Measurements from ENCODE around the gene UBIAD1.
A peak's percentile ranks its signal among the peaks of the same experiment; 100 is the strongest.

UBIAD1 gene

GRCh38 chr1:11320153-11320936 is 47.3 kb downstream of the UBIAD1 start:
- no peaks in the 10 kb centered on the region for H3K36me3 ChIP-seq (ENCODE audit: control insufficient read depth in 4 of 4, insufficient read depth in 4 of 4, low read length in 3 of 4)
- ChIA-PET CTCF (interaction anchor here (0.9 to 2.3 kb wide), 8 partner anchors 11 to 329 kb away, joined by 3 to 8 read pairs (median 4); no protein-coding TSS in a partner anchor), POLR2A (no interaction called here)
- no peak overlapping the region for H3K4me3 ChIP-seq (ENCODE audit: control insufficient read depth in 1 of 7, extremely low read depth in 1 of 7, insufficient read depth in 4 of 7, low read depth in 2 of 7, low read length in 6 of 7)
- WGBS (ENCODE audit: insufficient coverage) = 33% methylated on average over 11 of the region's 15 CpGs
- H3K27me3 ChIP-seq (replicated peaks in 2 of 5; ENCODE audit: control insufficient read depth in 4 of 5, insufficient read depth in 5 of 5, low read length in 4 of 5) = peaks cover 0 to 3% (median 0%) of the 10 kb centered on the region in 5 experiments
- no peak overlapping the region for H3K27ac ChIP-seq (ENCODE audit: insufficient read depth in 1 of 2, low read depth in 1 of 2, low read length in 2 of 2, poor library complexity in 1 of 2, severe bottlenecking in 2 of 2)
- H3K4me1 ChIP-seq (ENCODE audit: control extremely low read depth in 1 of 4, control insufficient read depth in 4 of 4, insufficient read depth in 4 of 4, low read length in 3 of 4) = no peaks in the 10 kb centered on the region
- DNase-seq = peak; percentile 29 to 51 (median 40)
- no peaks in the 10 kb centered on the region for H3K9me3 ChIP-seq (ENCODE audit: control extremely low read depth in 1 of 5, control insufficient read depth in 4 of 5, insufficient read depth in 2 of 5, low read depth in 1 of 5, low read length in 4 of 5)

GRCh38 chr1:11321656-11322491 is 48.9 kb downstream of the UBIAD1 start:
- Histone ChIP-seq H3K36me3 (ENCODE audit: control insufficient read depth in 4 of 4, insufficient read depth in 4 of 4, low read length in 3 of 4) (no peaks in the 10 kb centered on the region), H3K4me1 (ENCODE audit: control extremely low read depth in 1 of 4, control insufficient read depth in 4 of 4, insufficient read depth in 4 of 4, low read length in 3 of 4) (no peaks in the 10 kb centered on the region), H3K27ac (ENCODE audit: insufficient read depth in 1 of 2, low read depth in 1 of 2, low read length in 2 of 2, poor library complexity in 1 of 2, severe bottlenecking in 2 of 2) (no peak overlapping the region), H3K4me3 (ENCODE audit: control insufficient read depth in 1 of 7, extremely low read depth in 1 of 7, insufficient read depth in 4 of 7, low read depth in 2 of 7, low read length in 6 of 7) (no peak overlapping the region), H3K27me3 (replicated peaks in 2 of 5; ENCODE audit: control insufficient read depth in 4 of 5, insufficient read depth in 5 of 5, low read length in 4 of 5) (peaks cover 0 to 3% (median 0%) of the 10 kb centered on the region in 5 experiments), H3K9me3 (ENCODE audit: control extremely low read depth in 1 of 5, control insufficient read depth in 4 of 5, insufficient read depth in 2 of 5, low read depth in 1 of 5, low read length in 4 of 5) (no peaks in the 10 kb centered on the region)
- no peak for DNase-seq
- CTCF ChIA-PET = interaction anchor here (0.9 to 2.3 kb wide), 5 partner anchors 10 to 323 kb away, joined by 3 to 8 read pairs (median 4); no protein-coding TSS in a partner anchor
- WGBS (ENCODE audit: insufficient coverage) = 80% methylated on average over 8 of the region's 10 CpGs
- POLR2A ChIA-PET = no interaction called here

GRCh38 chr1:11324567-11325165 is 51.7 kb downstream of the UBIAD1 start:
- Histone ChIP-seq H3K27ac (ENCODE audit: insufficient read depth in 1 of 2, low read depth in 1 of 2, low read length in 2 of 2, poor library complexity in 1 of 2, severe bottlenecking in 2 of 2) (no peak overlapping the region), H3K36me3 (ENCODE audit: control insufficient read depth in 4 of 4, insufficient read depth in 4 of 4, low read length in 3 of 4) (no peaks in the 10 kb centered on the region), H3K4me3 (ENCODE audit: control insufficient read depth in 1 of 7, extremely low read depth in 1 of 7, insufficient read depth in 4 of 7, low read depth in 2 of 7, low read length in 6 of 7) (no peak overlapping the region), H3K9me3 (ENCODE audit: control extremely low read depth in 1 of 5, control insufficient read depth in 4 of 5, insufficient read depth in 2 of 5, low read depth in 1 of 5, low read length in 4 of 5) (no peaks in the 10 kb centered on the region), H3K4me1 (ENCODE audit: control extremely low read depth in 1 of 4, control insufficient read depth in 4 of 4, insufficient read depth in 4 of 4, low read length in 3 of 4) (no peaks in the 10 kb centered on the region), H3K27me3 (replicated peaks in 2 of 5; ENCODE audit: control insufficient read depth in 4 of 5, insufficient read depth in 5 of 5, low read length in 4 of 5) (peaks cover 0 to 2% (median 0%) of the 10 kb centered on the region in 5 experiments)
- ChIA-PET POLR2A (no interaction called here), CTCF (no interaction called here)
- DNase-seq = no peak
- WGBS (ENCODE audit: insufficient coverage) = 85% methylated on average over 11 of the region's 17 CpGs

GRCh38 chr1:11326070-11326469 is 53.1 kb downstream of the UBIAD1 start:
- Histone ChIP-seq H3K4me3 (ENCODE audit: control insufficient read depth in 1 of 7, extremely low read depth in 1 of 7, insufficient read depth in 4 of 7, low read depth in 2 of 7, low read length in 6 of 7) (no peak overlapping the region), H3K4me1 (ENCODE audit: control extremely low read depth in 1 of 4, control insufficient read depth in 4 of 4, insufficient read depth in 4 of 4, low read length in 3 of 4) (no peaks in the 10 kb centered on the region), H3K9me3 (ENCODE audit: control extremely low read depth in 1 of 5, control insufficient read depth in 4 of 5, insufficient read depth in 2 of 5, low read depth in 1 of 5, low read length in 4 of 5) (no peaks in the 10 kb centered on the region), H3K27me3 (replicated peaks in 2 of 5; ENCODE audit: control insufficient read depth in 4 of 5, insufficient read depth in 5 of 5, low read length in 4 of 5) (peaks cover 0 to 2% (median 0%) of the 10 kb centered on the region in 5 experiments), H3K27ac (ENCODE audit: insufficient read depth in 1 of 2, low read depth in 1 of 2, low read length in 2 of 2, poor library complexity in 1 of 2, severe bottlenecking in 2 of 2) (no peak overlapping the region), H3K36me3 (ENCODE audit: control insufficient read depth in 4 of 4, insufficient read depth in 4 of 4, low read length in 3 of 4) (no peaks in the 10 kb centered on the region)
- 96% methylated on average over 3 of the region's 4 CpGs for WGBS (ENCODE audit: insufficient coverage)
- CTCF ChIA-PET = no interaction called here
- POLR2A ChIA-PET = no interaction called here
- no peak for DNase-seq

- no peak for DNase-seq
- Histone ChIP-seq H3K4me1 (ENCODE audit: control extremely low read depth in 1 of 4, control insufficient read depth in 4 of 4, insufficient read depth in 4 of 4, low read length in 3 of 4) (no peaks in the 10 kb centered on the region), H3K36me3 (ENCODE audit: control insufficient read depth in 4 of 4, insufficient read depth in 4 of 4, low read length in 3 of 4) (no peaks in the 10 kb centered on the region), H3K4me3 (ENCODE audit: control insufficient read depth in 1 of 7, extremely low read depth in 1 of 7, insufficient read depth in 4 of 7, low read depth in 2 of 7, low read length in 6 of 7) (no peak overlapping the region), H3K27ac (ENCODE audit: insufficient read depth in 1 of 2, low read depth in 1 of 2, low read length in 2 of 2, poor library complexity in 1 of 2, severe bottlenecking in 2 of 2) (no peak overlapping the region), H3K9me3 (ENCODE audit: control extremely low read depth in 1 of 5, control insufficient read depth in 4 of 5, insufficient read depth in 2 of 5, low read depth in 1 of 5, low read length in 4 of 5) (no peaks in the 10 kb centered on the region), H3K27me3 (replicated peaks in 2 of 5; ENCODE audit: control insufficient read depth in 4 of 5, insufficient read depth in 5 of 5, low read length in 4 of 5) (peaks cover 0 to 2% (median 0%) of the 10 kb centered on the region in 5 experiments)
- POLR2A ChIA-PET = no interaction called here
- CTCF ChIA-PET = interaction anchor here (1.7 kb wide), 1 partner anchor 317 kb away, joined by 6 read pairs; no protein-coding TSS in a partner anchor
- 100% methylated on average over 4 of the region's 7 CpGs for WGBS (ENCODE audit: insufficient coverage)
Observed at GRCh38 chr1:11328444-11328843, 55.4 kb downstream of the UBIAD1 start.

GRCh38 chr1:11330411-11330810 is 57.4 kb downstream of the UBIAD1 start:
- Histone ChIP-seq H3K27me3 (replicated peaks in 2 of 5; ENCODE audit: control insufficient read depth in 4 of 5, insufficient read depth in 5 of 5, low read length in 4 of 5) (peaks cover 0 to 2% (median 0%) of the 10 kb centered on the region in 5 experiments), H3K4me3 (ENCODE audit: control insufficient read depth in 1 of 7, extremely low read depth in 1 of 7, insufficient read depth in 4 of 7, low read depth in 2 of 7, low read length in 6 of 7) (no peak overlapping the region), H3K4me1 (ENCODE audit: control extremely low read depth in 1 of 4, control insufficient read depth in 4 of 4, insufficient read depth in 4 of 4, low read length in 3 of 4) (no peaks in the 10 kb centered on the region), H3K36me3 (ENCODE audit: control insufficient read depth in 4 of 4, insufficient read depth in 4 of 4, low read length in 3 of 4) (no peaks in the 10 kb centered on the region), H3K9me3 (ENCODE audit: control extremely low read depth in 1 of 5, control insufficient read depth in 4 of 5, insufficient read depth in 2 of 5, low read depth in 1 of 5, low read length in 4 of 5) (no peaks in the 10 kb centered on the region), H3K27ac (ENCODE audit: insufficient read depth in 1 of 2, low read depth in 1 of 2, low read length in 2 of 2, poor library complexity in 1 of 2, severe bottlenecking in 2 of 2) (no peak overlapping the region)
- no peak for DNase-seq
- CTCF ChIA-PET = interaction anchor here (0.6 kb wide), 1 partner anchor 457 kb away, joined by 3 read pairs; no protein-coding TSS in a partner anchor
- 93% methylated on average over 3 of the region's 4 CpGs for WGBS (ENCODE audit: insufficient coverage)
- POLR2A ChIA-PET = no interaction called here
